PC-3 (cell line): ENCODE measurements around the gene MLC1. TPM values are rescaled to one million over a fixed set of nuclear protein-coding genes. Genes with fewer than 3 reads are reported as not detected.

Source experiments
- ATAC-seq: fragments of 200-7000 bp; cut with Tn5 transposase; 2 replicates; pipeline ENCODE4 v1.9.1; 2020; ENCODE audit warnings: mild to moderate bottlenecking, moderate library complexity
- BruUV-seq: library from RNA; stranded (reverse); fragments of 400-500 nt; replicated peaks from 2 replicates; lab custom pipeline; 2021; lab: Mats Ljungman, UMichigan
- CTCF ChIA-PET: fragments of 300-600 bp; sonication (Branson Sonifier 250); formaldehyde crosslinking; loops from one replicate; lab custom pipeline; 2022; ENCODE audit warnings: antibody characterized with exemption; lab: Charles Lee
- POLR2A ChIA-PET: fragments of 300-600 bp; sonication (Branson Sonifier 250); formaldehyde crosslinking; loops from one replicate; lab custom pipeline; 2022; ENCODE audit warnings: antibody characterized with exemption; ENCODE audit not compliant: unreplicated experiment; lab: Charles Lee
- DNase-seq: peaks from one replicate; pipeline ENCODE4 v3.0.0-alpha.2; 2015
- H2AFZ ChIP-seq: fragments of 300-600 bp; sonication (generic); 2 replicates; pipeline ENCODE4 v1.6.0; 2016; ENCODE audit warnings: antibody characterized with exemption, low read length
- H3F3A ChIP-seq: fragments of 300-600 bp; sonication (generic); one replicate; pipeline ENCODE4 v1.6.0; 2017; ENCODE audit warnings: antibody characterized with exemption, low read length, control low read depth, mild to moderate bottlenecking; ENCODE audit not compliant: unreplicated experiment
- H3K27ac ChIP-seq: fragments of 300-600 bp; sonication (generic); 2 replicates; pipeline ENCODE4 v1.5.1; 2016; ENCODE audit warnings: mild to moderate bottlenecking, low read length
- H3K27me3 ChIP-seq: fragments of 300-600 bp; sonication (generic); 2 replicates; pipeline ENCODE4 v1.6.1; 2016; ENCODE audit warnings: low read length, mixed read lengths
- H3K36me3 ChIP-seq: fragments of 300-600 bp; sonication (generic); 2 replicates; pipeline ENCODE4 v1.6.1; 2016; ENCODE audit warnings: low read depth, mixed run types, low read length, mixed read lengths
- H3K4me1 ChIP-seq: fragments of 300-600 bp; sonication (generic); 2 replicates; pipeline ENCODE4 v1.5.1; 2016; ENCODE audit warnings: low read length; ENCODE audit not compliant: insufficient read depth
- H3K4me2 ChIP-seq: fragments of 300-600 bp; sonication (generic); 2 replicates; pipeline ENCODE4 v1.6.0; 2016; ENCODE audit warnings: low read length
- H3K4me3 ChIP-seq: fragments of 300-600 bp; sonication (generic); 2 replicates; pipeline ENCODE4 v1.5.1; 2016; ENCODE audit warnings: mild to moderate bottlenecking, low read length, mixed read lengths
- H3K79me2 ChIP-seq: fragments of 300-600 bp; sonication (generic); 2 replicates; pipeline ENCODE4 v1.6.1; 2017; ENCODE audit warnings: low read length, mixed read lengths
- H3K9ac ChIP-seq: fragments of 300-600 bp; sonication (generic); 2 replicates; pipeline ENCODE4 v1.6.0; 2016; ENCODE audit warnings: mild to moderate bottlenecking, low read length
- H3K9me2 ChIP-seq: fragments of 300-600 bp; sonication (generic); replicated peaks from 2 replicates; pipeline ENCODE4 v1.6.1; 2016; ENCODE audit warnings: mixed run types, low read length, mixed read lengths
- H3K9me3 ChIP-seq: fragments of 300-600 bp; sonication (generic); 2 replicates; pipeline ENCODE4 v1.6.1; 2016; ENCODE audit warnings: low read length, mixed read lengths
- H4K20me1 ChIP-seq: fragments of 300-600 bp; sonication (generic); 2 replicates; pipeline ENCODE4 v1.6.1; 2016; ENCODE audit warnings: low read length, mixed read lengths
- EZH2 ChIP-seq: fragments of 300-600 bp; sonication (generic); IDR thresholded peaks from one replicate; pipeline ENCODE4 v1.6.1; 2017; ENCODE audit warnings: antibody characterized with exemption, mild to moderate bottlenecking, low read length; ENCODE audit not compliant: unreplicated experiment
- EZH2phosphoT487 ChIP-seq: fragments of 300-600 bp; sonication (generic); IDR thresholded peaks from 2 replicates; pipeline ENCODE4 v1.6.1; 2018; ENCODE audit warnings: mild to moderate bottlenecking, antibody characterized with exemption, low read length, borderline replicate concordance
- intact Hi-C: fragments of 100-400 bp; cut with micrococcal nuclease; formaldehyde crosslinking; loops from 2 replicates; pipeline ENCODE4 v1.9.0; 2023
- total RNA-seq: library from RNA; depleted of rRNA; stranded (reverse); fragments of >200 nt; gene quantifications from 2 replicates; pipeline ENCODE4 v1.2.3, GENCODE V29; 2014
- TF ChIP-seq, protein P1 (sequence below): fragments of 300-600 bp; sonication (generic); conservative IDR thresholded peaks from 2 replicates; pipeline ENCODE4 v1.5.1; 2017; ENCODE audit warnings: antibody characterized with exemption, low read depth, mild to moderate bottlenecking, low read length

MLC1 gene
- total RNA-seq, 1 experiment from 2014 or later, result 0.62 TPM

DNA sequence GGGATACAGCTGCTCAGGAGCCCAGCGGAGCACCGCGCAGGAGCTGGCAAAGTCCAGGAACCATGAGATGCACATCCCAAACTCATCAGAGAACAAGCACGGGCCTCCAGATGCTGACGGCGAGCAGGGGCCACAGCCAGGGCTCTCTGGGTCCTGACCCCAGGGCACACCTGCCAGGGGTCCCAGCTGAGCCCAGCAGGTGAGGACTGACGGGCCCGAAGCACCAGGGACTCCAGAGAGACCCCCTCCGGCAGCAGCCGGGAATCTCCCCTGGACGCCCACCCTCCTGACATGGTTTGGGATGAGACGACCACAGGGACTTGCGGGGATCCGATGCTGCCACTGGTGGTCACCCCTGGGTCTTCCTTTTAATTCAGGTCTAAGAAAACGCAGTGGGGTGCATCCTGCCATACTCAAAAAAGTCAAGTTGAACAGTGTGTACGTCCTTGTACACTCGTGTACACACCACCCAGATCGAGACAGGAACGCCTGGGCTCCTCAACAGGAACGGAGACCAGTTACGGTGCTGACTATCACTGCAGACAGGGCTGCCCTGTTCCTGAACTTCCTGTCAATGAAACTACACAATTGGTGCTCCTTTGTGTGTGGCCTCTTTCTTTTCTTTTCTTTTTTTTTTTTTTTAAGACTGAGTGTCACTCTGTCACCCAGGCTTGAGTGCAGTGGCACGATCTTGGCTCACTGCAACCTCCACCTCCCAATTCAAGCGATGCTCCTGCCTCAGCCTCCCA lies 49.1 kb downstream of the MLC1 start:
- DNase-seq (no peak), ATAC-seq (no peak)
- no peaks in the 10 kb centered on the region for H3K79me2 ChIP-seq
- H3K9ac ChIP-seq, result no peak overlapping the region
- POLR2A ChIA-PET, result no interaction called here
- H3K4me2 ChIP-seq, result no peak overlapping the region
- no peak overlapping the region for H3K27ac ChIP-seq
- no peak for TF ChIP-seq EZH2phosphoT487
- TF ChIP-seq EZH2, result no peak
- TF ChIP-seq, protein P1, sequence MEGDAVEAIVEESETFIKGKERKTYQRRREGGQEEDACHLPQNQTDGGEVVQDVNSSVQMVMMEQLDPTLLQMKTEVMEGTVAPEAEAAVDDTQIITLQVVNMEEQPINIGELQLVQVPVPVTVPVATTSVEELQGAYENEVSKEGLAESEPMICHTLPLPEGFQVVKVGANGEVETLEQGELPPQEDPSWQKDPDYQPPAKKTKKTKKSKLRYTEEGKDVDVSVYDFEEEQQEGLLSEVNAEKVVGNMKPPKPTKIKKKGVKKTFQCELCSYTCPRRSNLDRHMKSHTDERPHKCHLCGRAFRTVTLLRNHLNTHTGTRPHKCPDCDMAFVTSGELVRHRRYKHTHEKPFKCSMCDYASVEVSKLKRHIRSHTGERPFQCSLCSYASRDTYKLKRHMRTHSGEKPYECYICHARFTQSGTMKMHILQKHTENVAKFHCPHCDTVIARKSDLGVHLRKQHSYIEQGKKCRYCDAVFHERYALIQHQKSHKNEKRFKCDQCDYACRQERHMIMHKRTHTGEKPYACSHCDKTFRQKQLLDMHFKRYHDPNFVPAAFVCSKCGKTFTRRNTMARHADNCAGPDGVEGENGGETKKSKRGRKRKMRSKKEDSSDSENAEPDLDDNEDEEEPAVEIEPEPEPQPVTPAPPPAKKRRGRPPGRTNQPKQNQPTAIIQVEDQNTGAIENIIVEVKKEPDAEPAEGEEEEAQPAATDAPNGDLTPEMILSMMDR, result no peak
- no peaks in the 10 kb centered on the region for H3K36me3 ChIP-seq
- no peaks in the 10 kb centered on the region for H4K20me1 ChIP-seq
- no TSS peak for BruUV-seq
- H2AFZ ChIP-seq, result no peak overlapping the region
- H3K9me2 ChIP-seq, result no peaks in the 10 kb centered on the region
- H3K27me3 ChIP-seq, result no peaks in the 10 kb centered on the region
- H3F3A ChIP-seq, result no peaks in the 10 kb centered on the region
- H3K4me3 ChIP-seq, result no peak overlapping the region
- no peaks in the 10 kb centered on the region for H3K9me3 ChIP-seq
- intact Hi-C loops, result loop anchor here (10.0 kb wide), 1 partner anchor 61 kb away; no protein-coding TSS in a partner anchor
- CTCF ChIA-PET, result no interaction called here
- no peaks in the 10 kb centered on the region for H3K4me1 ChIP-seq

DNA sequence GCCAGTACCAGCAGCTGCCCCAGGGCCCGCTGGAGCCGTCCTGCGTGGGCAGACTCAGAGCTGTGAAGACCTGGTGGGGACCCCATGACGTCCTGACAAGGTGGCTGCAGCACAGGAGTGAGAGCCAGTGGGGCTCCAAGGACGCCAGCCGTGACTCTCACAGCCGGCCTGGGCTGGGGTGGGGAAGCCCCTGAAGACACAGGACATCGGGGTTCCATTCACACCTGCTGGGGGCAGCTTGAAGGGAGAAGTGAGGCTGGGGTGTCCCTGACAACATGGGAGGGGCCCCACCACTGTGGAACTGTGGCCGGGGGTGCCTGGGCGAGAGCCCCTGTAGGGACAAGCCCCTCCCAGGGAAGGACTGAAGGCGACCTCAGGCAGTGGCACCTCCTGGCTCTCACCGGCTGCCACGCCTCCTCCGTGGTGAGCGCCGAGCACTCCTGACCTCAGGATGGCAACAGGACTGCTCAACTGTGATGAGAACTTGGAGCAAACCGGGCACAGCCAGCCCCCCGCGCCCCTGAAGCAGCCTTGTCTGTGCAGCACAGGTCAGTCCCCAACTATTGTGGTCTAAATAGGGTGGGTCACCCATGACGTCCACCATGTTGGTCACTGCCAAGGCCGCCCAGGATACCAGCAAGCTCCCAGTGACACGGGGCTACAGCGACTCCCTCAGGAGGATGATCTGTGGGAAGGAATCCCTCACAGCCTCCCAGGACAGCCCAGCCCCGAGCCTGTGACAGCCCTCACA lies 49.9 kb downstream of the MLC1 start:
- no peak for DNase-seq
- ChIA-PET POLR2A (no interaction called here), CTCF (no interaction called here)
- Histone ChIP-seq H3F3A (no peaks in the 10 kb centered on the region), H3K4me1 (no peaks in the 10 kb centered on the region), H4K20me1 (no peaks in the 10 kb centered on the region), H3K79me2 (no peaks in the 10 kb centered on the region), H3K27ac (no peak overlapping the region), H3K9me2 (no peaks in the 10 kb centered on the region), H3K4me2 (no peak overlapping the region), H3K27me3 (no peaks in the 10 kb centered on the region), H3K9ac (no peak overlapping the region), H2AFZ (no peak overlapping the region), H3K4me3 (no peak overlapping the region), H3K36me3 (no peaks in the 10 kb centered on the region), H3K9me3 (no peaks in the 10 kb centered on the region)
- no TSS peak for BruUV-seq
- intact Hi-C loops, result loop anchor here (10.0 kb wide), 1 partner anchor 61 kb away; no protein-coding TSS in a partner anchor
- ATAC-seq, result no peak
- TF ChIP-seq, protein P1, result no peak
- no peak for TF ChIP-seq EZH2
- TF ChIP-seq EZH2phosphoT487, result no peak
